ENCODE measurements around the gene HNF1A.
"Not testable (repeated sequence)": the region's sequence is repeated elsewhere in the genome, so short reads cannot be mapped to it uniquely, and the experiment has no call there.

Gene HNF1A, protein sequence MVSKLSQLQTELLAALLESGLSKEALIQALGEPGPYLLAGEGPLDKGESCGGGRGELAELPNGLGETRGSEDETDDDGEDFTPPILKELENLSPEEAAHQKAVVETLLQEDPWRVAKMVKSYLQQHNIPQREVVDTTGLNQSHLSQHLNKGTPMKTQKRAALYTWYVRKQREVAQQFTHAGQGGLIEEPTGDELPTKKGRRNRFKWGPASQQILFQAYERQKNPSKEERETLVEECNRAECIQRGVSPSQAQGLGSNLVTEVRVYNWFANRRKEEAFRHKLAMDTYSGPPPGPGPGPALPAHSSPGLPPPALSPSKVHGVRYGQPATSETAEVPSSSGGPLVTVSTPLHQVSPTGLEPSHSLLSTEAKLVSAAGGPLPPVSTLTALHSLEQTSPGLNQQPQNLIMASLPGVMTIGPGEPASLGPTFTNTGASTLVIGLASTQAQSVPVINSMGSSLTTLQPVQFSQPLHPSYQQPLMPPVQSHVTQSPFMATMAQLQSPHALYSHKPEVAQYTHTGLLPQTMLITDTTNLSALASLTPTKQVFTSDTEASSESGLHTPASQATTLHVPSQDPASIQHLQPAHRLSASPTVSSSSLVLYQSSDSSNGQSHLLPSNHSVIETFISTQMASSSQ

GRCh38 chr12:120978296-120979219 lies at the start of gene HNF1A:
Gene HNF1A, plus strand, starts transcription at chr12:120978543. Its CDS starts 226 bp downstream, at chr12:120978769.
- DNase-seq (ENCODE audit: low read depth) = no peak

DNA sequence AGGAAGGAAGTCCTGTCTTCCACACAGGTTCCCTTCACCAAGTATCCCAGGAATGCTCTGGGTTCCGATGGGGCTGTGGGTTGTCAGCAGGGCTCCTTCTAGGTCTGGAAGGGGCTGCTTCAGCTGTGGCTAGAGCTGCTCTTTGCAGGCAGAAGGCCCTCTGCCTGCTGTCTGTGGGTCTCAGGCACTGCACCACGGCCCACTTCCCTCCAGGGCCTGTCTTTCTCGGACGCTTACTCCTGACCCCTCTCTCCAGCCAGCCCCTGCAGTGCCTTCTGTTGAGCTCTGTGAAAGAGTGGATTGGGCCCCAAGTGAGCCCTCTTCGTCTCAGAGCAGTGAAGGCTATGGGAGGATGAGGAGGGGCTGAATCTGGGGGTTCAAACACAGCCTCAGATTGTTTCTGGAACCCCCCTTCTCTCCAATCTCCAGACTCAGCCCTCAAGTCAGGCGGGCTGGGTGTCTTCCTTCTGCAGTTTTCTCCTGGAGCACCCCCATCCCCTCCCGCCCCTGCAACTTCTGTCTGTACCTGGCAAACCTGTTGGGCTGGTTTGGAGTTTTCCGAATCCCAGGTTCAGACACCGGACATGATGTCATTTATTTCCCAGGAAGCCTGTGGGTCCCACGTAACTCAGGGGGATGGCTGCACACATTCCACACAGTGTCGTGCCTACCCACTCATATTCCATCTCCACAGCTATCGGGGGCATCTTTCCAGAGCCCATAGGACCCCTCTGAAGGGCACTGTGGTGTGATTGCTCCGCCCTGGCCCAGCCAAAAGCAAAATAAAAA lies 49.3 kb upstream of the HNF1A start:
- no peak for DNase-seq (ENCODE audit: low read depth)

DNA sequence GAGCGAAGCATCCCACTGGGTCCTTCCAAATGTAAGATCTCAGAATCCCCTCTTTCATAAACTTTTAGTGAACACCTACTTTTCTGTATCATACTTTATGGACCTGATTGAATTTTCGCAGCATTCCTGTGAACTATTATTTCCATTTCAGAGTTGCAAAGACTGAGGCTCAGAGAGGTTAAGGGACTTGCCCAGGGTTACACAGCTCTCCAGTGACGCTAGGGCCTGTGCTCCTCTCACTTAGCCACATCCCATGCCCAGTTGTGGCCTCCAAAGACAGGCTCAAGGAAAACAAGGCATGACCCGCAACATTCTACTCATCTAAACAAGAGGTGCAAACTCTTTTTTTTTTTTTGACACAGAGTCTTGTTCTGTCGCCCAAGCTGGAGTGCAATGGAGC lies 48.3 kb upstream of the HNF1A start:
- no peak for DNase-seq (ENCODE audit: low read depth)

DNA sequence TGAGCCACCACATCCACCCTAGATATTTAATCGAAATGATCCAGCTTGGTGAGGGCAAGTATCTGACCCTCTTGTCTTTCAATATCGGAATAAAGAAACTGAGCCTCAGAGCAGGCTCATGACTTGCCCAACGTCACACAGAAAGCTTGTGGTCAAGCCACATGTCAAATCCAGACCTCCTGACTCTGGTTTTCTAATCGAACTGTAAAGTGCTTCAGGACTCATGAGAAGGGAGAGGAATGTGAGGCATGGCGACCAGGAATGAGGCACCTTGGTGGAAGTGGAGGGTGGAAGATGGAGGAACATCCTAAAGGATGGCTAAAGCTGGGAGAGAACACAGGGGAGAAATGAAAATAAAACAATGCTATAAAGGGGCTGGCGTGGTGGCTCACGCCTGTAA lies 46.3 kb upstream of the HNF1A start:
- no peak for DNase-seq (ENCODE audit: low read depth)

DNA sequence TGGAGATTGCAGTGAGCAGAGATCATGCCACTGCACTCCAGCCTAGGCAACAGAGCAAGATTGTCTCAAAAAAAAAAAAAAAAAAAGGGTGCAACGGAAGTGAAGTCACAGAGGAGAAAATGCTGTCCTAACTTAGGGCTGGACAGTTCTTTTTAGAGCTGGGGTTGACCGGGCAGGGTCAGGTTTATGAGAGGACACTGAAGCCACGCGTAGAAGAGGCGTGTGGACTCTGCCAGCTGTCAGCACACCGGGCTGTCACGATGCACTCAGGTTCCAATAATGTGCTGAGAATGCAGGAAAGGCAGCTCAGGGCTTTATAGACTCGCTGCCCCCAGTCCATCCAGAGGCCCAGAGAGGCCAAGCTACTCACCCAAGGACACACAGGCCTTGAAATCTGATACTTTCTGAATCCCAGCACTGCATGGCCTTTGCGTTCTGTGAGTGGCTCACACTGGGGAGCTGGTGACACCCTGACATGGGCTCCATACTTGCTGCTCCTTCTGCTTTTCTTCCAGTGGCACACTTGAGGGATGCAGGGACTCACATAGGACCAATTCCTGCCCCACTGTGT lies 45.3 kb upstream of the HNF1A start:
- DNase-seq (ENCODE audit: low read depth) = no peak

DNA sequence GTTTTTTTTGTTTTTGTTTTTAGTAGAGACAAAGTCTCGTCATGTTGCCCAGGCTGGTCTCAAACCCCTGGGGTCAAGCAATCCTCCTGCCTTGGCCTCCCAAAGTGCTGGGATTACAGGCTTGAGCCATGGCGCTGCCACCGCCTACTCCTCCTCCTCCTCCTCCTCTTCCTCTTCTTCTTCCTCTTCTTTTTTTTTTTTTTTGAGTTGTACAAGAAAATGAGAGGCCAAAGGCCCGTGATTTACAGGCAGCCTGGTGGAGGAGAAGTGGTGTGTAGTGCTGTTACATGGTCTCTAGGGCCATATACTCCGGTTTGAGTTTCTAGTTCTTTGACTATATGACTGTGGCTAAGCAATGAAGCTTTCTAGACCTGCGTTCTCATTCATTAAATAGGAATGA lies 44.6 kb upstream of the HNF1A start:
- no peak for DNase-seq (ENCODE audit: low read depth)

DNA sequence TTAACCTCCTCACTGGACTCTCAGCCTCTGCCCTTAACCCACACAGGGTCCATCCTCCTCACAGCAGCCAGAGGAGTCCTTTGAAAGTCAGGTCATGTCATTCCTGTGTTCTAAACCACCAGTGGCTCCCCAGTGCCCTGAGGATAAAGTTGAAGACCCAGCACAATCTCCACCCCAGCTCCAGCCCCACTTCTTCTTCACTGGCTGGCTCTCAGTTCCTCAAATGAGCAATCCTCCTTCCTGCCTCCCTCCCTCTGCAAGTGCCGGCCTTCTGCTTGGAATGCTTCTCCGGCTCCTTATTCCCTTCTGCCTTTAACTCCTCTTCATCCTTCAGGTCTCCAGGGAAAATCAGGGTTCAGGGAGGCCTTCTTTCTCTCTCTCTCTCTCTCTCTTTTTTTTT lies 42.1 kb upstream of the HNF1A start:
- DNase-seq (ENCODE audit: low read depth) = no peak

DNA sequence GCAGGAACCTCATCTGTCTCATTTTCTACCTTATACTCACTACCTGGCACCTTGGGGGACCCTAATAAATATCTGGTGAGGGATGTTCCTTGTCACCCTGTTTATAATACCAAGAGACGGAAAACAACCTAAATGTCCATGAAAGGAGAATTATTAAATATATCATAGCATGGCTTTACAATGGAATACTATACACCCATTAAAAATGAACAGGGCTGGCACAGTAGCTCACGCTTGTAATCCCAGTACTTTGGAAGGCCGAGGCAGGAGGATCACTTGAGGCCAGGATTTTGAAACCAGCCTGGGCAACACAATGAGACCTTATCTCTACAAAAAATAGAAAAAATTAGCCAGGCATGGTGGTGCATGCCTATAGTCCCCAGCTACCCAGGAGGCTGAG lies 39.8 kb upstream of the HNF1A start:
- no peak for DNase-seq (ENCODE audit: low read depth)

- DNase-seq (ENCODE audit: low read depth) = no peak
Measured at GRCh38 chr12:120939523-120939922, 38.8 kb upstream of the HNF1A start.

GRCh38 chr12:120940006-120940405 lies 38.3 kb upstream of the HNF1A start:
- DNase-seq (ENCODE audit: low read depth) = no peak

DNA sequence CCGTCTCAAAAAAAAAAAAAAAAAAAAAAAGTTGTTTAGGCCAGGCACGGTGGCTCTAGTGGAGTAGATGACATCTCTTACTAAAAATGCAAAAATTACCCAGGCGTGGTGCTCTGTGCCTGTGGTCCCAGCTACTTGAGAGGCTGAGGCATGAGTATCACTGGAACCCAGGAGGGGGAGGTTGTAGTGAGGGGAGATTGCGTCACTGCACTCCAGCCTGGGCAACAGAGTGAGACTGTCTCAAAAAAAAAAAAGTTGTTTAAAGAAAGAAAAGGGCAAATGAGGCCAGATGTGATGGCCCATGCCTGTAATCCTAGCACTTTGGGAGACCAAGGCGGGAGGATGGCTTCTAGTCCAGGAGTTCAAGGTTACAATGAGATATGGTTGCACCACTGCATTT lies 37.5 kb upstream of the HNF1A start:
- no peak for DNase-seq (ENCODE audit: low read depth)

DNA sequence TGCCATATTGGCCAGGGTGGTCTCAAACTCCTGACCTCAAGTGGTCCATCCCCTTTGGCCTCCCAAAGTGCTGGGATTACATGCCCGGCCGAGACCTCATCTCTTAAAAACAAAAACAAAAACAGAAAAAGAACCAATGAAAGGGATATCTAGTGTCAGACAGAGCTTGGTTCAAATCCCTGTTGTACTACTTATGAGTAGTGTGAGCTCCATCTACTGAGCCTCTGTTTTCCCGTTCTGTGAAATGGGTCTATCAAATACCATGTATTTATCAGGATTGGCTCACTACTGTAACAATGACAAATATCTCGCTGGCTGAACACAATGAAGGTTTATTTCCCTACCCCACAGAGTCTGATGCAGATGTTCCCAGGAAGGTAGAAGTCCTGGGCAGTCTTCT lies 36.9 kb upstream of the HNF1A start:
- DNase-seq (ENCODE audit: low read depth) = no peak

- DNase-seq (ENCODE audit: low read depth) = no peak
Measured at GRCh38 chr12:120941846-120942405, 36.4 kb upstream of the HNF1A start.

DNA sequence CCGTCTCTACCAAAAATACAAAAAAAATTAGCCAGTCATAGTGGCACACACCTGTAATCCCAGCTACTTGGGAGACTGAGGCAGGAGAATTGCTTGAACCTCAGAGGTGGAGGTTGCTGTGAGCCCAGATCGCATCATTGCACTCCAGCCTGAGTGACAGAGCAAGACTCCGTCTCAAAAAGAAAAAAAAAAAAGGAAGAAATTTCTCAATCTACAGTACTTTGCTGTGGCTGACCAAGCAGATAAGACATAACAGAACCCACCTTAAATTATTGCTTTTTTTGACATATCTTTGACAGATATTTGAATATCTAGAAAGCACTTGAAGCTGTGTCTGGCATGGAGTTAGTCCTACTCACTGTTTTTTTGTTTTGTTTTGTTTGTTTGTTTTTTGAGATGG lies 34.9 kb upstream of the HNF1A start:
- DNase-seq (ENCODE audit: low read depth) = no peak

DNA sequence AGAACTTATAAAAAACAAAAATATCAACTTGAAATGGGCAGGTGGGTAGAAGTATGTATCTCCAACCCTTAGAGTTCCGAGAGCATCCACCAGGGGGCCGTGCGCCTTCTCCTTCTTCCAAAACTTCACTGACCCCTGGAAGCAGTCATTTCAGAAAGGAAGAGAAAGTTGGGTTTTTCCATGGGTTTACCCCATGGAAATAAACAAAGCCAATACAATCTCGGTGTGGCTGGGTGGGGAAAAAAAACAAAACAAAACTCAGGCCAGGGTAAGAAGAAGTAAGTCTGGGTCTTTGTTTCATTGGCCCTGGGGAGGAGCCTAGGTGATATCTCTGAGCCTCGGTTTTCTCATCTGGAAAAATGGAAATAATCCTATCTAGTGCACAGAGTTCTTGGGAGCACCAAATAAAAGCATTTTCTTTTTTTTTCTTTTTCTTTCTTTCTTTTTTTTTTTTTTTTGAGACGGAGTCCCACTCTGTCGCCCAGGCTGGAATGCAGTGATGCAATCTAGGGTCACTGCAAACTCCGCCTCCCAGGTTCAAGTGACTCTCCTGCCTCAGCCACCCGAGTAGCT lies 33.6 kb upstream of the HNF1A start:
- peak; percentile 24 for DNase-seq (ENCODE audit: low read depth)

- not testable (repeated sequence) for DNase-seq (ENCODE audit: low read depth)
Measured at GRCh38 chr12:120945516-120945915, 32.8 kb upstream of the HNF1A start.

GRCh38 chr12:120950260-120950799 lies 28.0 kb upstream of the HNF1A start:
- DNase-seq (ENCODE audit: low read depth) = not testable (repeated sequence)

- DNase-seq (ENCODE audit: low read depth) = no peak
Measured at GRCh38 chr12:120950807-120951206, 27.5 kb upstream of the HNF1A start.

DNA sequence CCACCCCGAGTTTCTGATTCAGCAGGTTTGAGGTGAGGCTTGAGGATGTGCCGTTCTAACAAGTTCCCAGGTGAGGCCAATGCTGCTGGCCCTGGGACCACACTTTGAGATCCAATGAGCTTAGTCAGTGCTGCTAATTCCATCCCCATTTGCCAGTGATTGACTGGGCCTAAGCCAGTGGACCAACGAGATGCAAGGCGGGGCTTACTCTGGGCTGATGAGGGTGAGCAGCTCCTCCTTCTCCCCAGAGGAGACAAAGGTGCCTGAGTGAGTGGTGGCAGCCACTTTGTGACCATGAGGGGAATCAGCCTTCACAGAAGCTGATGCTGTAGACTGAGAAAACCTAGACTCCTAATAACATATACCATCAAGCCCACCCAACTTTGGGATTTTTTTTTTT lies 23.1 kb upstream of the HNF1A start:
- DNase-seq (ENCODE audit: low read depth) = no peak

DNA sequence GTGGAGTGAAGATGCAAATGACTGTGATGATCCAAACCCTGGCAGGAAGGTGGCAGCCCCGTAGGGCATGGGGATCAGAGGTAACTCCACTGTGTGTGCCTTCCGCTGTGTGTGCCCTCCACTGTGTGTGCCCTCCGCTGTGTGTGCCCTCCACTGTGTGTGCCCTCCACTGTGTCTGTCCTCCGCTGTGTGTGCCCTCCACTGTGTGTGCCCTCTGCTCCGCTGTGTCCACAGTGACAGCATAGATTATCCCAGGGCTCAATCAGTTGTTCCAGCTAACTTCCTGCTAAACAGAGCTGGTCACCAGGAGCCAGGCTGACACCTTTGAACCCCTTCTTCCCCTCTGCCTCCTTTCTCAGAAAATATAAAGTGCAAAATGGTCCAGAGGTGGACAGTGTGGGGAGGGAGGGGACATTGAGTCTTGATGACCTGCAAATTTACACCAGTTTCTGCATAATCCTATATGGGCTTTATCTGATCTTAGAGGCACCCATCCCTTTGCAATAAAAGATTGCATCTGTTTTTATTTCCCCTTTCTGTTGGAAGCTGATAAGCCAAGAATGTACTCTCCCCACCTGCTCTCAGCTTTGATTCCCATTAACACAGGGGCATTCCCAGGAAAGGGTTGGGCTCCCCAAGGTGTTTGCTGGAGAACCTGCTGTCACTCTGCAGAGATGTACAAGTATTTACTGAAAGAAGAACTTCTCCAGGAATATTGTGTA lies 21.6 kb upstream of the HNF1A start:
- DNase-seq (ENCODE audit: low read depth) = no peak

Data from fibroblast of gingiva (primary cell).